Right lung (tissue), 10 donors: ENCODE measurements around the gene PIAS4. TPM values are rescaled to one million over a fixed set of nuclear protein-coding genes. Genes with fewer than 3 reads are reported as not detected.
"Not testable (repeated sequence)": the region's sequence is repeated elsewhere in the genome, so short reads cannot be mapped to it uniquely, and the experiment has no call there.

Experiments used
- DNase-seq, 2 donors: peaks; one replicate each; pipeline ENCODE4 v3.0.0-alpha.2; 2013
- long read RNA-seq, 8 donors: transcript quantifications; one replicate each; lab custom pipeline, GENCODE V29; 2026
- polyA plus RNA-seq, 5 donors: library from polyadenylated mRNA; unstranded; fragments of 120-200 nt; gene quantifications; one replicate each; pipeline versions ENCODE4 v1.2.1 to v1.2.3, GENCODE V29; 2013; ENCODE audit warnings: inconsistent platforms in 1 of 5, low replicate concordance in 1 of 5; ENCODE audit not compliant: insufficient read length in 5 of 5, insufficient read depth in 1 of 5

Gene PIAS4
- 10 to 100 TPM; 21.2 to 36.0 (median 28.3) TPM for polyA plus RNA-seq
- long read RNA-seq, donor 1, transcript PIAS4-201 (11 exons, 3,159 nt) = major isoform, 6 of 629 reads
- long read RNA-seq, donor 1, partial matches to known transcripts = 569 of 629 reads
- long read RNA-seq, donor 1, other reads (novel, unspliced or antisense) = 54 of 629 reads
- long read RNA-seq, donor 2, transcript PIAS4-201 (11 exons, 3,159 nt) = major isoform, 7 of 7 reads
- long read RNA-seq, donor 2, partial matches to known transcripts = 0 of 7 reads
- long read RNA-seq, donor 2, other reads (novel, unspliced or antisense) = 0 of 7 reads
- long read RNA-seq, donor 3, partial matches to known transcripts = 27 of 30 reads
- long read RNA-seq, donor 3, other reads (novel, unspliced or antisense) = 0 of 30 reads
- long read RNA-seq, donor 4, transcript PIAS4-201 (11 exons, 3,159 nt) = major isoform, 6 of 1,217 reads
- long read RNA-seq, donor 4, partial matches to known transcripts = 1,087 of 1,217 reads
- long read RNA-seq, donor 4, other reads (novel, unspliced or antisense) = 124 of 1,217 reads
- long read RNA-seq, donor 5, transcript PIAS4-201 (11 exons, 3,159 nt) = major isoform, 9 of 10 reads
- long read RNA-seq, donor 5, partial matches to known transcripts = 0 of 10 reads
- long read RNA-seq, donor 5, other reads (novel, unspliced or antisense) = 0 of 10 reads
- long read RNA-seq, donor 6, transcript PIAS4-201 (11 exons, 3,159 nt) = major isoform, 11 of 17 reads
- long read RNA-seq, donor 6, partial matches to known transcripts = 6 of 17 reads
- long read RNA-seq, donor 6, other reads (novel, unspliced or antisense) = 0 of 17 reads
- long read RNA-seq, donor 7, transcript PIAS4-201 (11 exons, 3,159 nt) = major isoform, 11 of 50 reads
- long read RNA-seq, donor 7, partial matches to known transcripts = 39 of 50 reads
- long read RNA-seq, donor 7, other reads (novel, unspliced or antisense) = 0 of 50 reads
- long read RNA-seq, donor 8, partial matches to known transcripts = 0 of 2 reads
- long read RNA-seq, donor 8, other reads (novel, unspliced or antisense) = 0 of 2 reads

GRCh38 chr19:4007021-4007835 is at the start of gene PIAS4:
TSS of gene PIAS4 (plus strand) at chr19:4007736. CDS start at chr19:4007761, 25 bp downstream.
- DNase-seq = peak; percentile 96 to 97

GRCh38 chr19:3958836-3959765 is 48.4 kb upstream of the PIAS4 start:
- DNase-seq = no peak

GRCh38 chr19:3959766-3960131 is 47.8 kb upstream of the PIAS4 start:
- DNase-seq = no peak

GRCh38 chr19:3961007-3961406 is 46.5 kb upstream of the PIAS4 start:
- DNase-seq = no peak

- no peak for DNase-seq
Measured at GRCh38 chr19:3963458-3964255, 43.9 kb upstream of the PIAS4 start.

GRCh38 chr19:3964256-3965194 is 43.0 kb upstream of the PIAS4 start:
- no peak for DNase-seq

GRCh38 chr19:3966051-3967017 is 41.2 kb upstream of the PIAS4 start:
- DNase-seq = no peak

- DNase-seq = not testable (repeated sequence)
Measured at GRCh38 chr19:3967983-3968382, 39.6 kb upstream of the PIAS4 start.

- peak; percentile 89 to 94 for DNase-seq
Measured at GRCh38 chr19:3968556-3969434, 38.7 kb upstream of the PIAS4 start.

GRCh38 chr19:3969435-3970312 is 37.9 kb upstream of the PIAS4 start:
- DNase-seq = no peak

GRCh38 chr19:3970313-3970807 is 37.2 kb upstream of the PIAS4 start:
- DNase-seq = no peak

GRCh38 chr19:3970808-3971598 is 36.5 kb upstream of the PIAS4 start, which contains the start of gene DAPK3:
TSS of gene DAPK3 (minus strand) at chr19:3971099. CDS start at chr19:3969735, 1,364 bp downstream.
- DNase-seq = peak; percentile 96

- DNase-seq = no peak
Measured at GRCh38 chr19:3975144-3975543, 32.4 kb upstream of the PIAS4 start.

- no peak for DNase-seq
Measured at GRCh38 chr19:3975637-3976087, 31.9 kb upstream of the PIAS4 start.
